NCI-H345 (cell line): ENCODE data around the gene NDUFB8.
A peak's percentile ranks its signal among the peaks of the same experiment; 100 is the strongest.

ENCODE experiments used
- DNase-seq: peaks from one replicate; lab custom pipeline; 2025; lab: John Stamatoyannopoulos, UW

NDUFB8 gene

DNA sequence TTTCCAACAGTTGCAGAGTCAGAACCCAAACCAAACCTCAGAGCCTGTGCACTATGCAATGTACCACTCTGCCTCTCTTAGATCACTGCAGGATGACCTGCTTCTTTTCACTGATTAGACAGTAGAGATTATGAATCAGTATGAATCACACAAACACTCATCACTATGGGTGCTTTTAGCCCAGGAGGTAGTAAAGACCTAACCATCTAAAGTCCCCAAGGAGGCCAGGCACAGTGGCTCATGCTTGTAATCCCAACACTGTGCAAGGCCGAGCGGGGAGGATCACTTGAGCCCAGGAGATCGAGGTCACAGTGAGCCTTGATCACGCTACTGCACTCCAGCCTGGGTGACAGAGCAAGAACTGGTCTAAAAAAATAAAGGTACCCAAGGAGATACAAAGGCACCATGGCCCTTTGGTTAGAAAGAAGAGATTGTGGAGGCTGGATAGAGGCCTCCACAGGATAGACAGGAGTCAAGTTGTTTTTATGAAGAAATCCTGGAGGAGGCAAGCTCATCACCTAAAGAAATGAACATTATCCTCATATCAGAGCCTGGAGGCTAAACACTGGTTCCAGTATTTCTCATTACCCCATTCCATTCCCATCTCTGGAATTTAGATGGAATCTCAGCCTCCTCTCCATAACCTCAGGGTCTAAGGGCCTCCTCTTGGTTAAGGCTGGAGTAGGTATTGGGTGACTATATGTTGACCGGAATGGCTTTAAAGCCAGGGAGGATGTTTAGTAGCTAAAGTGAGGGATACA, 22.9 kb downstream of the NDUFB8 start:
- DNase-seq: no peak

- no peak for DNase-seq
Measured at GRCh38 chr10:100505164-100505563, 24.5 kb downstream of the NDUFB8 start.

GRCh38 chr10:100504096-100504495, 25.6 kb downstream of the NDUFB8 start:
- DNase-seq: no peak

DNA sequence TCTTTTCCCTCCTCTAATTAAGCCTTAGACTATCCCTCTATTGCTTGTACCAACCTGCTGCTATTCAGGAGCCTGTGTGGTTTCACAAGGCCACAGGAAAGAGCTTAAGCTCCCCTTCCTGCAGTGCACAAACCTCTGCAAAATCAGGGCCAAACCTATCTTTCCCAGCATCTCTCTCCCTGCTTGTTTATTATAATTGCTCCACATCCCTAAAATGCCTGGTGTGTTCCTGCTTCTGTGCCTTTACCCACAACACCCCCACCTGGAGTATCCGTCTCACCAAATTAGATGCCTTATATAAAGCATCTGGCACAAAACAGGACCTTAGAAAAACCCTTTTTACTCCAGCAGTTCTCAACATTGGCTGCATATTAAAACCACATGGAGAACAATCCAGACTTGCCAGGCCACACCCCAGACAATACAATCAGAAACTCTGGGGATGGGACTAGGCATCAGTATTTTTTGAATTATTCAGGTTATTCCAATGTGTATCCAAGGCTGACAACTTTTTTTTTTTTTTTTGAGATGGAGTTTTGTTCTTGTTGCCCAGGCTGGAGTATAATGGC, 26.7 kb downstream of the NDUFB8 start:
- no peak for DNase-seq

DNA sequence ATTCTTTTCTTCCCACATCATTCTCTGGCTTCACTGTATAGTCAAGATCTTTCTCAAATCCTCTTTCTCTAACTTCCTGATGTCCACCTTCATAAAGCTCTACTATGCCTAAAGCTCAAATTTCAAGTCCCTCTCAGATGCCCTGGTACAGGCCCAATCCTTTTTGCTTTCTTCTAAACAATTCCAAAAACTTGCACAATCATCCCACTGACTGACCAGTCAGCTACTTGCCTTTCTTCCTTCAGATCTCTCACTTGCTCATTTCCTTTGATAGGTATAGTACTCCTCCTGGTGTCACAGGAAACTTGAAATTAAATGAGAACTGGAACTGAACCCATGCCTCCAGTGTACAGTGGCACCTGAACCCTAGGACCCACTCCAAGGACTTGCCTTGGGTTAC, 28.2 kb downstream of the NDUFB8 start:
- no peak for DNase-seq

DNA sequence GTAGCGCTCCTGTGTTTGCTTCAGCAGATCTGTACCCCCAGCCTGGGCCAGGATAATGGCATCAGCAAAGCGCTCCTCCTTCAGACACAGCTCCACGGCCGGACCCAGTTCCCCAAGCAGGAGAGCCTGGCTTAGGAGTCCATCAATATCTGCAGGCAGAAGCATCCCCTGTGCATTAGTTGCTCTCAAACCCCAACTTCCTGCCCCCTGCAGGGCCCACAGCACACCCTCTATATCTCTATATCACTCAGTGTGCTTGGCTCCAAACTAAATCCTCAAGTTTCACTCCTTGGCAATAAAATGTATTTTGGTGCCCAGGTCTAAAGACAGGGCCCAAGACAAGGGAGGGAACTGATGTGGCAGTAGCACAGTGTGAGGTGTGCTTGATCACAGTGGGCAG, 31.6 kb downstream of the NDUFB8 start:
- no peak for DNase-seq

DNA sequence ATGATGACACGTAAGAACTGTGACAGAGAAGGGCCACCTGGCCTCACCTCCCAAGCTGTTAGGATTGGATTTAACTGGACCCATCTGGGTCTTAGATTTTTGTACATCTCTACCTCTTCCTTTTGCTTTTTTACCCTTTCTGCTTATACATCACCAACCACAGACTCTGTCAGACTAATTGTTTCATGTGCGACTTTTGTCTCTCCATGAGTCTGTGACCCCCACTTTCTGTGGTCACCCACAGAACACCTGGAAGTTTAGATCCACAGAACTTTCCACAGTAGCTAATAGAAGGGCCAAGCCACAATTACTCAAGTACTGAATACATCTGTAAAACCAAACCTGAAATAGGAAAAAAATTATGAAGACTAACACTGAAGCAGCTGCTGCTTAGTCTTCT, 33.1 kb downstream of the NDUFB8 start:
- no peak for DNase-seq

DNA sequence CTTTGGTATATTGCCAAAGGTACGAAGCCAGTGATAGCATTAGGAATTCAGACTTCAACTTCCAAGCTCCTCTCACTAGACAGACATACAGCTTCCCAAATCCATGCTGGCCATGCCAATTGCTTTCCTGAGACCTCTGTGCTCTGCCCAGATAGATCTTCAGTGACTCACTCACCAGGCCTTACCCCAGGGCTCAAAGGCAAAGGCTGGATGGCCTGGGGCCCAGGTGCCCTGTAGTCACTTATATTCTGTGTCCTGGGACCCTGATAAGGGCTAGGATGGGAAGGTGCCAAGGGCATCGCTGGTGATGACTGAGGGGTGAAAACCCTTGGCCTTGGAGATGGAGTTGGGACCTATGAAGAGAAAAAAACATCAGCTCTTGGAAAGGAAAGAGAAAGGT, 39.1 kb downstream of the NDUFB8 start:
- no peak for DNase-seq

GRCh38 chr10:100489396-100489795, 40.3 kb downstream of the NDUFB8 start:
- no peak for DNase-seq

DNA sequence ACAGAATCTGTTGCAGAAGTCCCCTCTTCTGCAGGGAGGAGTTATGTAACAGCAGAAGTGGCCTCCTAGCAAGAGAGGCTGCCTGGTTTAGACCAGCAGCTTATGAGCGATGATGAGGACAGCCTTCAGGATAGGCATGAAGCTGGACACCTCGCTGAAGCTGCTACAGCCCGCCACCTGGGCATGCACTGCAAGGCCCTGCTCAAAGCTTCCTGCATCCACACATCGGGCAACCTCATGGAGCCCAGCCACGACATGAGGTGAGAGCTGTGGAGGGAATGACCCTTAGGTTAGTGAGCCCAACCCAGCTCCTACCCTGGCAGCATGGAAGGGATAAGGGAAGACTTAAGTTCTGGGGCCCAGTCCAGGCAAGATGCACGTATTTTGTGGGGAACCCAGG, 42.1 kb downstream of the NDUFB8 start:
- DNase-seq: no peak

- no peak for DNase-seq
Measured at GRCh38 chr10:100485801-100486495, 43.7 kb downstream of the NDUFB8 start.

- DNase-seq: no peak
Measured at GRCh38 chr10:100485366-100485765, 44.3 kb downstream of the NDUFB8 start.

GRCh38 chr10:100483876-100484666, 45.6 kb downstream of the NDUFB8 start:
- DNase-seq: no peak

GRCh38 chr10:100482834-100483185, 46.9 kb downstream of the NDUFB8 start:
- DNase-seq: no peak

DNA sequence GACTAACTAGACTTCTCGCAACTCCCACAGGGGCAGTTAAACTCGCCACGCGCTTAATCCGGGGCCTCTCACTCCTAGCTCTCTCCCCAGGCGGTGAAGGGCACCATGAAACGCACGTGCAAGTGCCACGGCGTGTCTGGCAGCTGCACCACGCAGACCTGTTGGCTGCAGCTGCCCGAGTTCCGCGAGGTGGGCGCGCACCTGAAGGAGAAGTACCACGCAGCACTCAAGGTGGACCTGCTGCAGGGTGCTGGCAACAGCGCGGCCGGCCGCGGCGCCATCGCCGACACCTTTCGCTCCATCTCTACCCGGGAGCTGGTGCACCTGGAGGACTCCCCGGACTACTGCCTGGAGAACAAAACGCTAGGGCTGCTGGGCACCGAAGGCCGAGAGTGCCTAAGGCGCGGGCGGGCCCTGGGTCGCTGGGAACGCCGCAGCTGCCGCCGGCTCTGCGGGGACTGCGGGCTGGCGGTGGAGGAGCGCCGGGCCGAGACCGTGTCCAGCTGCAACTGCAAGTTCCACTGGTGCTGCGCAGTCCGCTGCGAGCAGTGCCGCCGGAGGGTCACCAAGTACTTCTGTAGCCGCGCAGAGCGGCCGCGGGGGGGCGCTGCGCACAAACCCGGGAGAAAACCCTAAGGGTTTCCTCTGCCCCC, 47.4 kb downstream of the NDUFB8 start:
- peak; percentile 54 for DNase-seq

GRCh38 chr10:100481462-100482081, 48.1 kb downstream of the NDUFB8 start:
- peak; percentile 77 for DNase-seq

GRCh38 chr10:100480002-100480401, 49.7 kb downstream of the NDUFB8 start:
- no peak for DNase-seq

GRCh38 chr10:100479037-100479436, 50.6 kb downstream of the NDUFB8 start:
- DNase-seq: no peak

- no peak for DNase-seq
Measured at GRCh38 chr10:100477970-100478369, 51.7 kb downstream of the NDUFB8 start.
